ENCODE results near the gene PREX1. TPM values are rescaled to one million over a fixed set of nuclear protein-coding genes. Genes with fewer than 3 reads are reported as not detected.

PREX1 gene
- polyA plus RNA-seq, 1 experiment = 1.3 TPM

- CTCF ChIA-PET = interaction anchor here (6.4 kb wide), 1 partner anchor 954 kb away, joined by 163 read pairs; no protein-coding TSS in a partner anchor
- peaks cover 8% of the 10 kb centered on the region for H3K27me3 ChIP-seq (ENCODE audit: control insufficient read depth, insufficient read depth, low read length)
- POLR2A ChIA-PET = no interaction called here
- no peak for TF ChIP-seq CTCF (IDR thresholded peaks at IDR 0.05; ENCODE audit: insufficient read depth, low read depth, low read length)
- no peak overlapping the region for H3K4me3 ChIP-seq (ENCODE audit: low read depth, low read length)
- H3K36me3 ChIP-seq (ENCODE audit: control insufficient read depth, insufficient read depth, low read length) = no peaks in the 10 kb centered on the region
- DNase-seq (ENCODE audit: low read depth) = no peak
Measured at GRCh38 chr20:48616481-48616880, 211.3 kb downstream of the PREX1 start.

GRCh38 chr20:48615871-48616270, 211.9 kb downstream of the PREX1 start:
- H3K4me3 ChIP-seq (ENCODE audit: low read depth, low read length) = no peak overlapping the region
- ChIA-PET CTCF (interaction anchor here (0.6 kb wide), 1 partner anchor 26 kb away, joined by 4 read pairs; no protein-coding TSS in a partner anchor), POLR2A (no interaction called here)
- TF ChIP-seq CTCF (IDR thresholded peaks at IDR 0.05; ENCODE audit: insufficient read depth, low read depth, low read length) = no peak
- H3K27me3 ChIP-seq (ENCODE audit: control insufficient read depth, insufficient read depth, low read length) = peaks cover 8% of the 10 kb centered on the region
- DNase-seq (ENCODE audit: low read depth) = no peak
- H3K36me3 ChIP-seq (ENCODE audit: control insufficient read depth, insufficient read depth, low read length) = no peaks in the 10 kb centered on the region

- CTCF ChIA-PET = no interaction called here
- POLR2A ChIA-PET = no interaction called here
- Histone ChIP-seq H3K36me3 (ENCODE audit: control insufficient read depth, insufficient read depth, low read length) (no peaks in the 10 kb centered on the region), H3K4me3 (ENCODE audit: low read depth, low read length) (no peak overlapping the region), H3K27me3 (ENCODE audit: control insufficient read depth, insufficient read depth, low read length) (peaks cover 7% of the 10 kb centered on the region)
- TF ChIP-seq CTCF (IDR thresholded peaks at IDR 0.05; ENCODE audit: insufficient read depth, low read depth, low read length) = no peak
- no peak for DNase-seq (ENCODE audit: low read depth)
Measured at GRCh38 chr20:48614593-48615274, 213.1 kb downstream of the PREX1 start.

- H3K27me3 ChIP-seq (ENCODE audit: control insufficient read depth, insufficient read depth, low read length) = peaks cover 7% of the 10 kb centered on the region
- no peak for DNase-seq (ENCODE audit: low read depth)
- POLR2A ChIA-PET = no interaction called here
- no peak for TF ChIP-seq CTCF (IDR thresholded peaks at IDR 0.05; ENCODE audit: insufficient read depth, low read depth, low read length)
- no peak overlapping the region for H3K4me3 ChIP-seq (ENCODE audit: low read depth, low read length)
- H3K36me3 ChIP-seq (ENCODE audit: control insufficient read depth, insufficient read depth, low read length) = no peaks in the 10 kb centered on the region
- CTCF ChIA-PET = interaction anchor here (1.2 to 1.6 kb wide), 2 partner anchors 95 to 828 kb away, joined by 3 to 5 read pairs; no protein-coding TSS in a partner anchor
Measured at GRCh38 chr20:48613926-48614325, 213.9 kb downstream of the PREX1 start.

GRCh38 chr20:48612335-48612734, 215.5 kb downstream of the PREX1 start:
- CTCF ChIA-PET = interaction anchor here (1.6 to 1.8 kb wide), 2 partner anchors 8 to 826 kb away, joined by 5 to 8 read pairs; no protein-coding TSS in a partner anchor

More at GRCh38 chr20:48612335-48612734, 215.5 kb downstream of the PREX1 start:
- no peak for DNase-seq (ENCODE audit: low read depth)
- no peak overlapping the region for H3K4me3 ChIP-seq (ENCODE audit: low read depth, low read length)
- no peaks in the 10 kb centered on the region for H3K36me3 ChIP-seq (ENCODE audit: control insufficient read depth, insufficient read depth, low read length)
- H3K27me3 ChIP-seq (ENCODE audit: control insufficient read depth, insufficient read depth, low read length) = peaks cover 4% of the 10 kb centered on the region
- POLR2A ChIA-PET = no interaction called here
- no peak for TF ChIP-seq CTCF (IDR thresholded peaks at IDR 0.05; ENCODE audit: insufficient read depth, low read depth, low read length)

Measured in BJ (cell line).